NCI-H2227 (cell line): ENCODE measurements around the gene PTPN7.
"Not testable (repeated sequence)": the region's sequence is repeated elsewhere in the genome, so short reads cannot be mapped to it uniquely, and the experiment has no call there.

Experiments used
- DNase-seq: peaks from one replicate; lab custom pipeline; 2025; ENCODE audit not compliant: unreplicated experiment; lab: John Stamatoyannopoulos, UW

Gene PTPN7

GRCh38 chr1:202133001-202133400 lies 27.4 kb downstream of the PTPN7 start:
- no peak for DNase-seq

- no peak for DNase-seq
Observed at GRCh38 chr1:202131956-202132821, 28.2 kb downstream of the PTPN7 start.

DNA sequence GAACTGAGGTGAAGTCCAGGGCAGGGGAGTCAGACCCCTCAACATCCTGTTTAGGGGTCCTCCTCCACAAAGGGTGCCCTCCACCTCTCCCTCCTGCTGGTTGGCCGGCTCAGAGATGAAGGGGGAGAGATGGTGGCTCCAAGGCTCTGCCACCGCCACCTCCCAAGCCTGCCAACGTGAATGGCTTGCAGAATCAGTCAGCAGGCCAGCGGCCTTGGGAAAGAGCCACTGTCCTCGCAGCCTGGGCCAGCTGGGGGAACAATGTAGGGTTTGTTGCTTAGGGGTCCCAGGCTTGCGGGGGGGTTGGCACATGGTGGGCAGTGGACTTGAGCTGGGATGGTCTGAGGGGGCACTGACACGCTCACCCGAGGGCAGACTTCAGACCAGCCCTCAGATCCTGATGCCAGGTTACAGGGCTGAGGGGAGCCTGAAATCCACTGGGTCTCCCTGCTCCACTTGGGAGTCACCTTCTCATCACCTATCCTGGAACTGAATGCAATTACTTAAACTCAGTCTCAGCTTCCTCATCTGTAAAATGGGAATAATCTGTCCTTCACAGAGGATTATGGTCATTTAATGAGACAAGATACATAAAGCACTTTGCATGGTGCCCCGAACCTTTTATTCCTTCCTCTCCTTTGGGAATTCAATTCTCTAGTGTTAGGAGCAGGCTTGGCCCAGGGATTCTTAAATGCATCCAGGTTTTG lies 29.4 kb downstream of the PTPN7 start:
- no peak for DNase-seq

GRCh38 chr1:202130297-202130721 lies 30.1 kb downstream of the PTPN7 start:
- peak; percentile 47 for DNase-seq

DNA sequence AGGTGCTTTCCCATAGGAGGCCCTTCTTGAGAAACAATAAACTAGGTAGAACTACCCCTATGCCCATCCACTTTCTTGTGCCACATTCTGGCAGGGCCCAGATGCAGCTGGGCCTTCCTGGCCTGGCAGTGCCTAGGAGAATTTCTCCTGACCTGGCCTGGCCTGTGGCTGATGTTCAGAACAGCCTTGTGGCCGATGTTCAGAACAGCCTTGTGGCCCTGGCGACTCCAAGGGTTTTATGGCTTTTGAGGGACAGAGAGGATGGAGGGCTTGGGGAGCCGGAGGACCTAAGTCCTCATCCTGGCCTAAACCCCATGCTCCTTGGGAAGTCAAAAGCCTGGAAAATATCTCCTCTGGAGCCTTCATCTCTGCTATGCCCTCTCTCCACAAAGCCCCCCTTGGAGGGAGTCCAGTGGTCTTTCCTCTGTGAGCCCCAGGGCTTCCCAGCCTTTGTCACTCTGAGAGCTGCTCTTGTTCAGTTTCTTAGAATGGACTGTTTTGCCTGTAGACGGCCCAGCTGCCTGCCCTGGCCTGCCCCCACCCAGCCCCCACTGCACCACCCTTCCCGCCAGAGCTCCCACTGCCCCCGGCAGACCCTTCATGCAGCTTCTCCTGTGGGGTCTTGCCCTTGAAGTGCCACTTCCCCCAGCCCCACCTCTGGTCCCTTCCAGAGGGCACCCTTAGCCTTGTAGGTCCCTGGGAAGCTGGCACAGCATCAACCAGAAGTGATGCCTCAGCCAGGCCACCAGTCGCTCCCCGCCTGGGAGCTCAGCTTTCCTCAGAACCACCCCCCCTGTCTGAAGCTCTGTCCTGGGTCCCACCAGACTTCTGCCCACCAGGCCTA lies 30.7 kb downstream of the PTPN7 start:
- no peak for DNase-seq

GRCh38 chr1:202127836-202128622 lies 32.4 kb downstream of the PTPN7 start:
- no peak for DNase-seq

- no peak for DNase-seq
Observed at GRCh38 chr1:202127061-202127460, 33.3 kb downstream of the PTPN7 start.

DNA sequence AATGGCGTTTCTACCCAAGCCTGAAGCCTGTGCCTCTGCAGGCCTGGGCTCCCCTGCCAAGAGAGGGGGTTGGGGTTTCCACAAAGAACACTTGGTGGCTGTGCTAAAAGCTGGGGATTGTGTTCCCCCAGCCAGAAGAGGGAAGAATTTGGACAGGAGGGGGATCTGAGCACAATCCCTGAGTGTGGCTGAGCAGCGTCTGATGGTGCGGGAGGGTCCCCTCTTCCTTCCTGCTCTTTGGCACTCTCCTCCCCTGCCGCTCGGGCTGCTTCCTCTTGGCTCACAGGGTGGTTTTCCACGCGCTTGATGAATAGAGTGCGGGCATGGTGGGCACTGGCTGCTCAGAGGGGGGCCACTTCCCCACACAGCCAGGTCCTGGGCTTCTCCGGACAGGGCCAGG lies 34.0 kb downstream of the PTPN7 start:
- no peak for DNase-seq

DNA sequence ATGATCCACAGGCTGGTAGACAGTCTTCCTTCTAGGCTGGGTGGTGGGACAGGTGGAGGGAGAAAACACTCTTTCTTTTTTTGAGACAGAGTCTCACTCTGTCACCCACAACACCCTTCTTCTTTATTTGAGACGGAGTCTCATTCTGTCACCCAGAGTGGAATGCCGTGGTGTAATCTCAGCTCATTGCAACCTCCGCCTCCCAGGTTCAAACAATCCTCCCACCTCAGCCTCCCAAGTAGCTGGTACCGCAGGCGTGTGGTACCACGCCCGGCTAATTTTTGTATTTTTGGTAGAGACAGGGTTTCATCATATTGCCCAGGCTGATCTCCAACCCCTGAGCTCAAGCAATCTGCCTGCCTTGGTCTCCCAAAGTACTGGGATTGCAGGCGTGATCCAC lies 34.8 kb downstream of the PTPN7 start:
- DNase-seq, result no peak

DNA sequence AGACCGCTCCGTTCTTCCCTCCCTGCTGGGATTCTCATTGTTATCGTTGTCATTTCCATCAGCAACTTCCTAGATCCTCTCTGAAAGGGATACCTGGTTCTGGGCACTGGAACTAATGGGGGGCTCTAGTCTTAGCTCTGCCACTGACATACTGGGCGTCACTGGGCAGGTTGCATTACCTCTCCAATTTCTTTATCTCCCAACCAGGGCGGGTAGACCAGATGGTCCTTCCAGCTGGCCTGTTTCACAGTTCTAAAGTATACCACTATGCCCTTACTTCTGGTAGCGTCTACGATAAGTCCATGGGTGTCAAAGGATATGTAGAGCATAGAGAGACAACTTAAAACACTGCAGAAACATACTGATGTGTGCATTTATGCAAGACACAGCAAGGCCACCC lies 36.3 kb downstream of the PTPN7 start:
- no peak for DNase-seq

- no peak for DNase-seq
Observed at GRCh38 chr1:202123336-202123813, 37.0 kb downstream of the PTPN7 start.

DNA sequence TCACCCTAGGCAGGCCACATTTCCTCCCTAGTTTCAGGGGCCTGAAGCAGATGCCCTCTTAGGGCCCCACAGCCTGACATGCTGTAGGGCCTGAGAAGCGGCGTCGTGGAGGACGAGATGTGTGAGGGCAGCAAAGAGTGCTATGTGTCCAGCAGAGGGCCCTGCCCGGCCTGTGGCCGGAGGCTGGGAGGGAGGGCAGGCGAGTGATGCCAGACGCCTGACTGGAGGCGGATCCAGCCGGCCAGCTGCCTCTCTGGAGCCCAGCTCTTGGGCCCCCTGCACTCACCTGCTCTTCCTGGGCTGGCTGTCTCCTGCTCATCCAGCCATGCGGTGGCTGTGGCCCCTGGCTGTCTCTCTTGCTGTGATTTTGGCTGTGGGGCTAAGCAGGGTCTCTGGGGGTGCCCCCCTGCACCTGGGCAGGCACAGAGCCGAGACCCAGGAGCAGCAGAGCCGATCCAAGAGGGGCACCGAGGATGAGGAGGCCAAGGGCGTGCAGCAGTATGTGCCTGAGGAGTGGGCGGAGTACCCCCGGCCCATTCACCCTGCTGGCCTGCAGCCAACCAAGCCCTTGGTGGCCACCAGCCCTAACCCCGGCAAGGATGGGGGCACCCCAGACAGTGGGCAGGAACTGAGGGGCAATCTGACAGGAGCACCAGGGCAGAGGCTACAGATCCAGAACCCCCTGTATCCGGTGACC lies 37.6 kb downstream of the PTPN7 start, which contains the start of gene GPR37L1:
Gene GPR37L1, plus strand, starts transcription at position 279 of the 697 bp plus-strand sequence. Its CDS starts 47 bp downstream, at position 326.
- no peak for DNase-seq

DNA sequence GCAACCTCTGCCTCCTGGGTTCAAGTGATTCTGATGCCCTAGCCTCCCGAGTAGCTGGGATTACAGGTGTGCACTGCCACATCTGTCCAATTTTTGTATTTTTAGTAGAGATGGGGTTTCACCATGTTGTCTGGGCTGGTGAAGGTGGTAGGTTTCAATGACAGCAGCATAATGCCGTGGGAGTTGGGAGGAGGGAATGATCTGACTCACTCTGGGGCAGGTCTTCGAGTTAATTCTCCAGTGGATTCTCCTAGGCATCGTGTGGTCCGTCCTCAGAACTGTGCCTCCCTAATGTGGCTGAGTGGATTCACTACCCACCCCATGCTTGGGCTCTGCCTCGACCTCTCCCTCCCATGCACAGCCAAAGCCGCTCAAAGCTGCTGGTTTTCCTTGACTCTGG lies 39.4 kb downstream of the PTPN7 start:
- DNase-seq, result no peak

DNA sequence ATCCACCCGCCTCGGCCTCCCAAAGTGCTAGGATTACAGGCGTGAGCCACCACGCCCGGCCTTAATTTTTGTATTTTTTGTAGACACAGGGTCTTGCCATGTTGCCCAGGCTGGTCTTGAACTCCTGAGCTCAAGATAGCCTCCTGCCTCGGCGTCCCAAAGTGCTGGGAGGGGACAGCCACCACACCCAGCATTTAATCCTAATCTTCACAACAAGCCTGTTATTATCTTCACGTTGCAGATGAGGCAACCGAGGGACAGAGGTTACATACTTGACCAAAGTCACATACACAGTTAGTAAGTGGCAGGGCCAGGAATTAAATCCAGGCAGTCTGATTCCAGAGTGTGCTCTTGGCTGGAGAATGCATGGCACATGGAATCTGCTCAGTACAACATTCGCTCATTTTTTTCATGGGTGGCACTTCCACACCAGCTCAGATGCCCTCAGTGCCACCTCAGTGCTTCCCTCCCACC lies 42.5 kb downstream of the PTPN7 start:
- DNase-seq, result no peak

- DNase-seq, result no peak
Observed at GRCh38 chr1:202116287-202116686, 44.1 kb downstream of the PTPN7 start.

GRCh38 chr1:202113690-202114300 lies 46.6 kb downstream of the PTPN7 start:
- DNase-seq, result no peak

DNA sequence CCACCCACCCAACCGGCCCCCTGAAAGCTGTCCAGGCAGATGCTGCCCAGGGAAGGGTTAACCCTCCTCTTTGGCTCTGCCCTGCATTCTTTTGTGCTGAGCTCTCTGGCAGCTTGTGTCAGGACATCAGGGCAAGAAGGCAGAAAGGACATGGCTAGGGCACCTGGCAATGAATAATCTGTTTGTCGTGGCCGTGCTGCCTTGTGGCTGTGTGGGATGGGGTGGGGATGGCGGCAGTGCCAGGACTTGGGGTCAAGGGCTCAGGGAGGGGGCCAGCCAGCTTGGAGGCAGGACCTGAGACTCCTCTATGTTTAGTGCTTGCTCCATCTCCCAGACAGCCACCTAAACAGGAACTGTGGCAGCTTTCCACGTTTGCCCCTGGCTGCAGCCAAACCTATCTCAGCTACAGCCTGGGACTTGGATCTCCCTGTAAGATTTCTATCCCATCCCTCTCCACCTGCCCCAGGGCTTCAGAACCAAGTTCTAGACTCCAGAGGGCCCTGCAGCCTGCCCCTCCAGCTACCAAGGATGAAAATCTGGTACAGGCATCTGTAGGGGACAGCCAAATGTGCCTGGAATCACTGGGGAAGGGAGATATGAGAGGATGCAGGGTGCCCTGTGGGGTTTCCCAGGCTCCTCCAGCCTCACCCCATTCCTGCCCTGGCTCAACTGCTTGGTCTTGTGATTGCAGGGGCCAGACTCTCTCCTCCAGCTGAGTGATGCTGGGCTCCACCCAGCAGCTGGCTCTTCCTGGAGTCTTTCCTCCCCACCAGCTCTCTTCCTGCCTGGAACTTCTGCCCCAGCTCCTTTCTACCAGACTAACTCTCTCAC lies 47.3 kb downstream of the PTPN7 start:
- DNase-seq, result no peak

- DNase-seq, result not testable (repeated sequence)
Observed at GRCh38 chr1:202111589-202111988, 48.8 kb downstream of the PTPN7 start.
